Lower leg skin (tissue), 3 donors: ENCODE measurements around the gene PSPC1.

Experiments used
- POLR2A ChIP-seq, 2 donors: fragments of 450-650 bp; IDR thresholded peaks; one replicate each; pipeline ENCODE4 v1.6.1; 2016 to 2017; ENCODE audit warnings: antibody characterized with exemption in 2 of 2, mild to moderate bottlenecking in 1 of 2, moderate library complexity in 1 of 2
- TF ChIP-seq, protein P1 (sequence below), 3 donors: fragments of 450-650 bp; IDR thresholded peaks; one replicate each; pipeline ENCODE4 v1.5.1; 2016; ENCODE audit warnings: antibody characterized with exemption in 3 of 3, mild to moderate bottlenecking in 3 of 3, moderate library complexity in 2 of 3

DNA sequence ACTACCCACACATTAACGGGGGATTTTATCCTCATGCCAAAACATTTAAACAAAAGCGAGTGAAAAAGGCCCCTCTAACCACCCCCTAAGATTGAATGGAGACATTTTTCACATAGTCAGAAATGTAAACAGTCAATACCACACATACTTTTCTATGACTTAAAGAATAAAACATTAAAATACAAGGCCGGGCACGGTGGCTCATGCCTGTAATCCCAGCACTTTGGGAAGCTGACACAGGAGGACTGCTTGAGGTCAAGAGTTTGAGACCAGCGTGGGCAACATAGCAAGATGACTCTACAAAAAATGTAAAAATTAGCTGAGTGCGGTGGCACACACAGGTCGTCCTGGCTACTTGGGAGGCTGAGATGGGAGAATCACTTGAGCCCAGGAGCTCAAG is 102.0 kb downstream of the PSPC1 start:
- TF ChIP-seq POLR2A (IDR thresholded peaks at IDR 0.05): no peak
- TF ChIP-seq, protein P1, sequence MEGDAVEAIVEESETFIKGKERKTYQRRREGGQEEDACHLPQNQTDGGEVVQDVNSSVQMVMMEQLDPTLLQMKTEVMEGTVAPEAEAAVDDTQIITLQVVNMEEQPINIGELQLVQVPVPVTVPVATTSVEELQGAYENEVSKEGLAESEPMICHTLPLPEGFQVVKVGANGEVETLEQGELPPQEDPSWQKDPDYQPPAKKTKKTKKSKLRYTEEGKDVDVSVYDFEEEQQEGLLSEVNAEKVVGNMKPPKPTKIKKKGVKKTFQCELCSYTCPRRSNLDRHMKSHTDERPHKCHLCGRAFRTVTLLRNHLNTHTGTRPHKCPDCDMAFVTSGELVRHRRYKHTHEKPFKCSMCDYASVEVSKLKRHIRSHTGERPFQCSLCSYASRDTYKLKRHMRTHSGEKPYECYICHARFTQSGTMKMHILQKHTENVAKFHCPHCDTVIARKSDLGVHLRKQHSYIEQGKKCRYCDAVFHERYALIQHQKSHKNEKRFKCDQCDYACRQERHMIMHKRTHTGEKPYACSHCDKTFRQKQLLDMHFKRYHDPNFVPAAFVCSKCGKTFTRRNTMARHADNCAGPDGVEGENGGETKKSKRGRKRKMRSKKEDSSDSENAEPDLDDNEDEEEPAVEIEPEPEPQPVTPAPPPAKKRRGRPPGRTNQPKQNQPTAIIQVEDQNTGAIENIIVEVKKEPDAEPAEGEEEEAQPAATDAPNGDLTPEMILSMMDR (IDR thresholded peaks at IDR 0.05): no peak
